Measurements from ENCODE around the gene ARRB1. TPM values are rescaled to one million over a fixed set of nuclear protein-coding genes. Genes with fewer than 3 reads are reported as not detected.

The ARRB1 gene
- total and polyA plus RNA-seq, 4 donors = 35.0 to 45.8 (median 41.9) TPM

DNA sequence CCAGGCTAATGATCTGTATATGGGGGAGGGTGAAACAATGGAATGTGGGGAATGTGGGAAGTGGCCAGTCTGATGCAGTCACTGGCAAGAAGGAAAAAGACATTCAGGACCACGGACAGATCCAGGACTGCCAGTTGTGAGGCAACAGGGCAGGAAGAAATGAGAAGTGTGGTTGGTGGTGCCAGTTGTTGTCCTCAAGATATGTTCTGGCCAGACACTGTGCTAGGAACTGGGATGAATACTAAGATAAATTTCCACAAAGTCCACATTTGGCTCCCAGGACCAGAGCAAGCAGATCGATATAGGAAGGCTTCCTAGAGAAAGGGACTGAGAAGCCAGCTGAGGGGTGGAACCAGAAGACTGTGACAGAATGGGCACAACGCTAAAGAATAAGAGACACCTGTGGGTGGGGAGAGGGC is 117.7 kb downstream of the ARRB1 start:
- Histone ChIP-seq H3K36me3 (ENCODE audit: control insufficient read depth, insufficient read depth, low read length) (no peaks in the 10 kb centered on the region), H3K4me1 (ENCODE audit: control insufficient read depth, insufficient read depth, low read length) (peaks cover 8% of the 10 kb centered on the region), H3K27me3 (ENCODE audit: control insufficient read depth, insufficient read depth, low read length) (no peaks in the 10 kb centered on the region), H3K27ac (ENCODE audit: low read depth, low read length) (no peak overlapping the region), H3K9me3 (ENCODE audit: control insufficient read depth, insufficient read depth, low read length) (no peaks in the 10 kb centered on the region), H3K4me3 (ENCODE audit: low read depth, low read length) (no peak overlapping the region)
- peak in 1 of 6 donors; percentile 64 for DNase-seq (ENCODE audit: low read depth in 4 of 6, low spot score in 6 of 6)
- WGBS (ENCODE audit: insufficient coverage) = 40% methylated on average over 3 of the region's 3 CpGs

DNA sequence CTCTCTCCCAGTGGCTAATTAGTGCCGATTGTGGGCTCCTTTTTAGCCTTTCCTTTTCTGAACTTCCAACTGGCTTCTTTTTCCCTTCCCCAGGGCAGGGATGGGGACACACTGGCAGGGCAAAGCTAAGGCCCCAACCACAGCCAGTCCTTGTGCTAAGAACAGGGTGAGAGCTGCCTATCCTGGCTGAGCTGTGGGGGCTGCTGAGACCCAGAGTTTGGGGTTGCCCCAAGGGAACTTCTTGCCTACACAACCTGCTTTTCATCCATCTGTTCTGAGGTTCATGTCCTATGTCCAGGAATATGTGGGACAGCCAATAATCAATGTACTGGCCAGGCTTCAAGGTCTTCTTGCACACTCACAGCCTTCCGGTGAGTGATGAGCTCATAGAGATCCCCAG is 120.8 kb downstream of the ARRB1 start:
- WGBS (ENCODE audit: insufficient coverage) = 78% methylated on average over 1 of the region's 2 CpGs
- no peaks in the 10 kb centered on the region for H3K9me3 ChIP-seq (ENCODE audit: control insufficient read depth, insufficient read depth, low read length)
- H3K36me3 ChIP-seq (ENCODE audit: control insufficient read depth, insufficient read depth, low read length) = no peaks in the 10 kb centered on the region
- no peaks in the 10 kb centered on the region for H3K27me3 ChIP-seq (ENCODE audit: control insufficient read depth, insufficient read depth, low read length)
- H3K27ac ChIP-seq (ENCODE audit: low read depth, low read length) = no peak overlapping the region
- no peak for DNase-seq (ENCODE audit: low read depth in 4 of 6, low spot score in 6 of 6)
- H3K4me1 ChIP-seq (ENCODE audit: control insufficient read depth, insufficient read depth, low read length) = peaks cover 8% of the 10 kb centered on the region
- no peak overlapping the region for H3K4me3 ChIP-seq (ENCODE audit: low read depth, low read length)

DNA sequence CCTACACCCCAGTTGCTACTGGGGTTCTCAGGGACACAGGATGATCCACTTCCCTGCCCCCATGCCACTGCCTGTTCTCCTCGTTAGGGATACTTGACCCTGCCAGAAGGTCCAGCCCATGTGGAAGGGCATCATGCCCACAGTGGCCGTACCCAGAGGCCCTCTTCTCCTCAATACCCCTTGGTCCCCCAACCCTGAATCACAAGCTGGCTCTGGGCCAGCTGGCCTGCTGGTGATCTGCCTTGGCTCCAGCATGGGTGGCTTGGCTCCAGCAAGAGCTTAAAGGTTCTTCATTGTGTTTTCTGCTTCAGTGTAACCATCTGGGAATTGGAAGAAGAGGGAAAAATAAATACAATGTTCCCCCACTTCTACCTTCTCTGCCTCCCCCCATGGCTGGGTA is 122.0 kb downstream of the ARRB1 start:
- H3K36me3 ChIP-seq (ENCODE audit: control insufficient read depth, insufficient read depth, low read length) = no peaks in the 10 kb centered on the region
- DNase-seq (ENCODE audit: low read depth in 4 of 6, low spot score in 6 of 6) = peak in 1 of 6 donors; percentile 24
- no peaks in the 10 kb centered on the region for H3K27me3 ChIP-seq (ENCODE audit: control insufficient read depth, insufficient read depth, low read length)
- no peaks in the 10 kb centered on the region for H3K9me3 ChIP-seq (ENCODE audit: control insufficient read depth, insufficient read depth, low read length)
- 56% methylated on average over 2 of the region's 2 CpGs for WGBS (ENCODE audit: insufficient coverage)
- no peak overlapping the region for H3K4me3 ChIP-seq (ENCODE audit: low read depth, low read length)
- H3K27ac ChIP-seq (ENCODE audit: low read depth, low read length) = no peak overlapping the region
- peaks cover 8% of the 10 kb centered on the region for H3K4me1 ChIP-seq (ENCODE audit: control insufficient read depth, insufficient read depth, low read length)

DNA sequence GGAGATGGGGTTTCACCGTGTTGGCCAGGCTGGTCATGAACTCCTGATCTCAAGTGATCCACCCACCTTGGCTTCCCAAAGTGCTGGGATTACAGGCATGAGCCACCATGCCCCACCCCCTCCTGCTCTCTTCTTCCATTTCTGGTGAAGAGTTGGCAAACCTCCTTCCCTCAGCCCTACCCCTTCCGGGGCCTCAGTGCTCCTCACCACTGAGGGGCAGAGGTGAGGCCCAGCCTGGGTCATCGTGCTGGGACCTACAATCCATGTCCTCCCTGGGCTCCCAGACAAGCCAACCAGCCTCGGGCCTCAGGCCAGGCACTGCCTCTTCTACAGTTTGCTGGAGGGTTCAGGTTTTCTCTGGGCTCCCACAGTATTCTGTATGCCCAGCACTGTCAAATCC is 125.7 kb downstream of the ARRB1 start:
- no peak for DNase-seq (ENCODE audit: low read depth in 4 of 6, low spot score in 6 of 6)
- 67% methylated on average over 3 of the region's 4 CpGs for WGBS (ENCODE audit: insufficient coverage)

DNA sequence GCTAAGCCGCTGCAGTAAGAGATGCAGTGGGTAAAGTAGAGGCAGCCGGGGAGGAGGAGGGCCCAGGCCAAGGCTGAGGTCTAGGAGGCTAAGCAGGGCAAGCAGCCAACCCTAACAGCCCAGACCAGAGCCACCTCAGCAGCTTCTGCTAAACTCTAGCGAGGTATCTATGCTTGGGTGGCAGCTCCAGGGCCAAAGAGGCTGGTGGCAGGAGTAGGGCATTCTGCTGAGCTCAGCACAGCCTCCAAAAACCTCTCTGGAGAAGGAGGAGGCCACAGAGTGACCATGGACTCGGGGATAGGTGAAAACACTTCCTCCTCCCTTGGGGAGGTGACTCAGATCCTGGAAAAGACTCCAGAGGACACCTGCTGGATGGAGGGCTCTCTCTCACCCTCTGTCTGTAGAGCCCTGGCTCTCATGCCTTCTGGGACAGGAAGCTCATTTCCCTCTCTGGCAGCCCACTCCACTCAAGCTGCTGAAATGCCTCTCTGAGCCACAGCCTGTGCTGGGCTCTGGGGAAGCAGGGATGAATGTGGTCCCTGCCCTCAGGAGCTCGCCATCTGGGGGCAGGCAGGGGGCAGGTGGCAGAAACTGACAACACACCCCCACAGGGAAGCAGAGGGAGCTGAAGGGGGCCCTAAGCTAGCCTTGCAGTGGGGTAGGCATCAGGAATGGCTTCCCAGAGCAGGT is 127.4 kb downstream of the ARRB1 start:
- Histone ChIP-seq H3K9me3 (ENCODE audit: control insufficient read depth, insufficient read depth, low read length) (no peaks in the 10 kb centered on the region), H3K4me3 (ENCODE audit: low read depth, low read length) (no peak overlapping the region), H3K27me3 (ENCODE audit: control insufficient read depth, insufficient read depth, low read length) (no peaks in the 10 kb centered on the region), H3K4me1 (ENCODE audit: control insufficient read depth, insufficient read depth, low read length) (no peaks in the 10 kb centered on the region), H3K36me3 (ENCODE audit: control insufficient read depth, insufficient read depth, low read length) (no peaks in the 10 kb centered on the region), H3K27ac (ENCODE audit: low read depth, low read length) (no peak overlapping the region)
- WGBS (ENCODE audit: insufficient coverage) = 77% methylated on average over 3 of the region's 5 CpGs
- no peak for DNase-seq (ENCODE audit: low read depth in 4 of 6, low spot score in 6 of 6)

More for the DNA sequence above, 125.7 kb downstream of the ARRB1 start:
- Histone ChIP-seq H3K9me3 (ENCODE audit: control insufficient read depth, insufficient read depth, low read length) (no peaks in the 10 kb centered on the region), H3K36me3 (ENCODE audit: control insufficient read depth, insufficient read depth, low read length) (no peaks in the 10 kb centered on the region), H3K4me1 (ENCODE audit: control insufficient read depth, insufficient read depth, low read length) (peaks cover 8% of the 10 kb centered on the region), H3K27ac (ENCODE audit: low read depth, low read length) (no peak overlapping the region), H3K4me3 (ENCODE audit: low read depth, low read length) (no peak overlapping the region), H3K27me3 (ENCODE audit: control insufficient read depth, insufficient read depth, low read length) (no peaks in the 10 kb centered on the region)

DNA sequence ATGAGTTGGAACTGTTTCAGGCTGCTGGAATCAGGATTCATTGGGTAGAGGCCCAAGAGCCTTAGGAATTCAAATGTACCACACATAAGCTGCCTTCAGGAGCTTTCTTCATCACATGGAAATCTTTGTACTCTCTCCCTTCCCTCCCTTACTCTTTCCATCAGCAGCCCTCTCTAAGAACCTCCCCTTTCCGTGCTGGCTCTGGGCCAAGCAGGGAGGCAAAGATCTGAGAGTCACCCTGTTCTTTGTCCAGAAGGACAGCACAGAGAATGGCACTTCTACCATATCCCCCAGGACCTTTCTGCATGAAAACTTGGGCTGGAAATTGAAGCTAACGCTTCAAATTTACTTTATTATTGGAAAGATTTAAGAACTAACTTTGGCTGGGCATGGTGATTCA is 131.6 kb downstream of the ARRB1 start:
- H3K9me3 ChIP-seq (ENCODE audit: control insufficient read depth, insufficient read depth, low read length) = no peaks in the 10 kb centered on the region
- no peaks in the 10 kb centered on the region for H3K36me3 ChIP-seq (ENCODE audit: control insufficient read depth, insufficient read depth, low read length)
- H3K27ac ChIP-seq (ENCODE audit: low read depth, low read length) = no peak overlapping the region
- no peak for DNase-seq (ENCODE audit: low read depth in 4 of 6, low spot score in 6 of 6)
- H3K4me1 ChIP-seq (ENCODE audit: control insufficient read depth, insufficient read depth, low read length) = no peaks in the 10 kb centered on the region
- no peak overlapping the region for H3K4me3 ChIP-seq (ENCODE audit: low read depth, low read length)
- H3K27me3 ChIP-seq (ENCODE audit: control insufficient read depth, insufficient read depth, low read length) = peaks cover 3% of the 10 kb centered on the region
- WGBS (ENCODE audit: insufficient coverage) = 33% methylated on average over 1 of the region's 2 CpGs

DNA sequence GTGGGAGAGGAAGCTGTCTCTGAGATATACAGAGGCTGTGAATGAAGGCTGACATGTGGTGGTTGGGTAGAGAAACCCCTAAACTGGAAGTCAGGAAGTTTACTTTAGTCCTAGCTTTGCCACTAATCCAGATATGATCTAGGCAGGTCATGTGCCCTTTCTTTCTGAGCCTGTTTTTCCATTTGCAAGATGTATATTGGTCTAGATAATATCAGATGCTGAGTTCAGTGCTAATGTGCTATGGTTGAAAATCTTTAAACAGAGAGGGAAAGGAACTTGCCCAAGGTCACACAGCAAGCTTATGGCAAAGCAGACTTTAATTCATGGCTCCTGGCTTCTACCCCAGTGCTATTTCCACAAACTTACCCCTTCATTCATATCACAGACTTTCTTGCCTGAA is 136.6 kb downstream of the ARRB1 start:
- DNase-seq (ENCODE audit: low read depth in 4 of 6, low spot score in 6 of 6) = no peak
- H3K27ac ChIP-seq (ENCODE audit: low read depth, low read length) = no peak overlapping the region
- H3K4me1 ChIP-seq (ENCODE audit: control insufficient read depth, insufficient read depth, low read length) = peaks cover 4% of the 10 kb centered on the region
- H3K9me3 ChIP-seq (ENCODE audit: control insufficient read depth, insufficient read depth, low read length) = no peaks in the 10 kb centered on the region
- H3K4me3 ChIP-seq (ENCODE audit: low read depth, low read length) = no peak overlapping the region
- H3K27me3 ChIP-seq (ENCODE audit: control insufficient read depth, insufficient read depth, low read length) = peaks cover 3% of the 10 kb centered on the region
- no peaks in the 10 kb centered on the region for H3K36me3 ChIP-seq (ENCODE audit: control insufficient read depth, insufficient read depth, low read length)

DNA sequence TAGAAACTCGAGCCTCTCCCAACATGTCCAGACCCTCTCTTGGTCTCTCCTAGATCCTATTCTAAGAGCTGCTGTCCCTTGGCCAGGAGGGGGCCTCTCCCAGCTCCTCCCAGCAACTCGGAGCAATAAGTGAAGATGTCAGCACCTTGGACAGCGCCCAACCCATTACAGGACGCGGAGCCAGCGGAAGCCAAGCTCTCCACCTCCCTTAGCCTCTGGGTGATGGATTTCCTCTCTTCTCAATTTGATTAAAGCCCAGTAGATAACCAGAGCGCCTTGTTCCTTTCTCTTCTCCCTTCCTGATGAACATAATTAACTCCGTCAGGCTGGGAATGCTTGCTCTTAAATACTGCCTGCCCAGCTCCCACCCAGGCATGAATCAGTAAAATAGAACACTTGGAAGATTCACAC is 137.0 kb downstream of the ARRB1 start:
- H3K9me3 ChIP-seq (ENCODE audit: control insufficient read depth, insufficient read depth, low read length) = no peaks in the 10 kb centered on the region
- H3K27ac ChIP-seq (ENCODE audit: low read depth, low read length) = no peak overlapping the region
- H3K4me1 ChIP-seq (ENCODE audit: control insufficient read depth, insufficient read depth, low read length) = peaks cover 4% of the 10 kb centered on the region
- peaks cover 3% of the 10 kb centered on the region for H3K27me3 ChIP-seq (ENCODE audit: control insufficient read depth, insufficient read depth, low read length)
- H3K4me3 ChIP-seq (ENCODE audit: low read depth, low read length) = no peak overlapping the region
- 3% methylated on average over 7 of the region's 8 CpGs for WGBS (ENCODE audit: insufficient coverage)
- DNase-seq (ENCODE audit: low read depth in 4 of 6, low spot score in 6 of 6) = peak in 5 of 6 donors; percentile 19 to 84 (median 54)
- no peaks in the 10 kb centered on the region for H3K36me3 ChIP-seq (ENCODE audit: control insufficient read depth, insufficient read depth, low read length)

Measured in spinal cord (tissue), 10 donors.